ENCODE measurements around the gene BRINP1.
"Not testable (repeated sequence)": the region's sequence is repeated elsewhere in the genome, so short reads cannot be mapped to it uniquely, and the experiment has no call there.

The BRINP1 gene

GRCh38 chr9:119197893-119198607, 171.2 kb downstream of the BRINP1 start:
- no peak for DNase-seq (ENCODE audit: low read depth)

DNA sequence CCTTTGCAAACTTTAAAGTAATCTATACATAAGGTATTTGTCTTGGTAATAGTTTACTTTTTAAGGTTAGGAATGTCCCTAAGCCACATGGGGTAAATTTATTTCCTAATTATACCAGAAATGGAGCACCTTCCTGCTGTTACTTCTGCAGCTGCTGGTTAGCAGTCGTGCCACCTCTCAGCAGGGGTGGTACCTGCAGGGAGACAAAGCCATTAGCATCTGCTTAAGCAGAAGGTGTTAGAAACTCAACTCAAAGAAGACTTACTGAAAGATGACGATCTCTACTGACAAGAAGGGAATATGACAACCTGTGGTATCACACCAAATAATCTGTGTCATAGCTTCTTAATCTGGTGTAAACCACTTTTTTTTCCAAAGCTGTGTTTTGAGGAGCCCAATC, 173.7 kb downstream of the BRINP1 start:
- DNase-seq (ENCODE audit: low read depth): no peak

DNA sequence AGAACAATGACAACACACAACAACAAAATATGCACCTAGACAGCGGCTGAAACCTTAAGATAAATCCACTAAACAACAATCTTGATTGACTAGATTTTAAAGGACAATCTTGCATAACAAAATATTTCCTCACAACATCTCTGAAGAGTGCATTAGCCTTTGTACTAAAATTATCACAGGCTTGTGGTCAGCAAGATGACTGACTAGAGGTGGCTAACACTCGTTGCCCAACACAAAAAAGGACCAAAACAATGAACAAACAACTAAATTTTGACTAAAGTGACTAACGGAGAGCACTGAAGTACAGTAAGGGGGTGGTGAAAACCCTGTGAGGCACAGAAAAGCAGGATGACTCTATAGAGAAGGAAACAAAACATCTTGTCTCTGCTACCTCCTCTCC, 183.9 kb downstream of the BRINP1 start:
- no peak for DNase-seq (ENCODE audit: low read depth)

- DNase-seq (ENCODE audit: low read depth): no peak
These were observed 184.8 kb downstream of the BRINP1 start for GRCh38 chr9:119184265-119184936.

- DNase-seq (ENCODE audit: low read depth): no peak
These were observed 187.7 kb downstream of the BRINP1 start for GRCh38 chr9:119181561-119181960.

- no peak for DNase-seq (ENCODE audit: low read depth)
These were observed 188.3 kb downstream of the BRINP1 start for GRCh38 chr9:119180897-119181296.

GRCh38 chr9:119179701-119180100, 189.5 kb downstream of the BRINP1 start:
- DNase-seq (ENCODE audit: low read depth): no peak

DNA sequence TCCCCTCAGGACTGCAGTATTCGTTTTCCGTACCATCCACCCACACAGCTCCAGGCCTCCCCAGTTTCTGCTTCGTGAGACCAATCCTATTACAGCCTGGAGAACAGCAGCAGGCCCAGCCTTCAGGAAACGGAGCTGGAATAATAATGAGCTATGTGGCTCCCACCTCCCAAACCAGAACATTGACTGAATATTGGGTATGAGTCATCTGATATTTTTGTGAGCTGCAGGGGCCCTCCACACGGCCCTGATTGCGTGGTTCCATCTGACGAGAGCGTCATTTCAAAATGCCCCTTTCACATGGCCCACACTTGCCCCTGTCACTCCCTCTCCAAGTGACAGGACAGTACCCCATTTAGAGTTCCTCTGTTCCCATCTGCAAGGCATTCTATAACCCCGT, 192.0 kb downstream of the BRINP1 start:
- no peak for DNase-seq (ENCODE audit: low read depth)

GRCh38 chr9:119175581-119175980, 193.7 kb downstream of the BRINP1 start:
- no peak for DNase-seq (ENCODE audit: low read depth)

GRCh38 chr9:119169222-119169621, 200.0 kb downstream of the BRINP1 start:
- DNase-seq (ENCODE audit: low read depth): not testable (repeated sequence)

DNA sequence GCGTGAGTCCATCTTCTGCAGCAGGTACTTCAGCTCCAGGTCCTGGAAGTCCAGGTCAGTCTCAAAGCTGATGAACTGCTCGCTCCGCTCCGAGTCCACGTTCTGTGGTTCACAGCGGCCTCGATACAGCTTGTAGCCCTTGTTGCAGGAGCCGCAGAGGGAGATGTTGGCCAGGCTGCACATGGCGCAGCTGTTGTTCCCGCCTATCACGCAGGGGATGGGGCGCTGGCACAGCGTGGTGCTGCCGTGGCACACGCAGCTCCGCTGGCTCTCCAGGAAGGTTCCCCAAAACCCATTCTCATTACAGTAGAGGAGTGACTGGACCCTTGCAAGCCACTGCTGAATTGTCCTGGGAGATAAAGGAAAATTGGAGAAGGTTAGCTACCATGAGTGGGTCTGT, 201.4 kb downstream of the BRINP1 start:
- no peak for DNase-seq (ENCODE audit: low read depth)

- DNase-seq (ENCODE audit: low read depth): no peak
These were observed 202.0 kb downstream of the BRINP1 start for GRCh38 chr9:119167267-119167666.

DNA sequence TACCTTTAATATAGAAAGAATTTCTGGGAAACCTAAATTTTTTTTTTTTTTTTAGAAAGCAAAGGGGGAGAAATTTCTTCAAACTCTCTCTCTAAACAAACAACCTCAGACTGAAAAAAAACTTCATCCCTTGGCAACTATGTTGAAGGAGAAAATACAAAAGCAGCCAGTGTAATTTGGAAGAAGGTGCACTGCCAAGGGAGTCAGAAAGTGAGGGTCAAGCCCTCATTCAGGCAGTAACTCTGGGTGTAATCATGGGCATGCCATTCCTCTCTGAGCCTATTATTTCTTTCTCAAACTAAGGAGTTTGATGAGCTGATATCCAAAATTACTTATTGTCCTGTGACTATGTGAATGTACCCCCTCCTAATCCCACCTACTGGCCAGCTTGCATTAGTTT, 203.1 kb downstream of the BRINP1 start:
- DNase-seq (ENCODE audit: low read depth): no peak

DNA sequence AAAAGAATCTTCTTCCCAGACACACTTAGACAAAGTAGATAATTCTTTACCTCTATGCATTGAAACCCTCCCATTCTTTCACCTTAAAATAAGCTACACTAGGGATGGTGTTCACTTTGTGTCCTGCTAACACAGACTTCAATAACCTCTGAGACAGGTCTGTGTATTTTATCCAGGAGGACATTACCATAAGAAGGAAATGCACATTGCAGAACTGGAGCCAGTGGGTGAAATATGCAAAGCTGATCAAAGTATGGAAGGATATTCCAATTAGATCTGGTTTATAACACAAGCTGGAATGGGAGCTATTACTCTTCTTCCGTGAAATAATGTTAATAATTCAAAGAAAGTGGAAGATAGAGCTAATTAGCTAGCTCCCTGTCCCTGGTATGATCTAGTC, 204.1 kb downstream of the BRINP1 start:
- no peak for DNase-seq (ENCODE audit: low read depth)

DNA sequence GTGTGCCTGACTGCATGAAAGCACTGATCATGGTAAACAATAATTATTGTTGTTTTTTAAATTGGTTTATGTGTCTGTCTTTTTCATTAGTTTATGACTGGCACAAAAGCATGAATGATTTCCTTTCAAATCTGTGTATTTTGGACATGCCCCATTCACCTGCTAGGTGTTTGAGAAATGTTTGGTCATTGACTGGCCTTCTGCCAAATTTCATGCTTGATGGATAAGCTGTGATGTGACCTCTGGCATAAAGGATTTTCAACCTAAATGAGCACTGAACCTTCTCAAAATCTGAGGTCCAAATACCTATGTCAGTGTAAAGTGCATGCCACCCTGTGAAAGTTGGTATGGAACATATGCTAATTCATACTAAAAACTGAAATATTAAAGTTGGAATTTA, 204.5 kb downstream of the BRINP1 start:
- no peak for DNase-seq (ENCODE audit: low read depth)

DNA sequence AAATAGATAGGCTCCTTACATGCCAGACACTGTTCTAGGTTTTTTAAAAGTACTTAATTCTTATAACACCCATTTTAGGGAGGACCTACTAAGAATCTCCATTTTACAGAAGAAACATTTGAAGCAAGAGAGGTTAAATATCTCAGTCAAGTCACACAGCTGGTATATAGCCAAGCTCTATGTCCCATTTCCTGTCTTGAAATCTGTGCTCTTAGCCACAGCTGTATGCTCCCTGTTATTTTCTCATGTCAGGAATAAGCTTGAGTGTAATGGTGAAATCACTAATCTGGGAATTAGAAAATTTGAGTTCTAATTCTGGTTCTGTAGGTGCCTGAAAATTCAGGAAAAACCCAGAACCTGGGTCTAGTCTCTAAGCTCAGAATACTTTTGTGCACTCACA, 208.7 kb downstream of the BRINP1 start:
- DNase-seq (ENCODE audit: low read depth): no peak

GRCh38 chr9:119159386-119159785, 209.8 kb downstream of the BRINP1 start:
- DNase-seq (ENCODE audit: low read depth): no peak

DNA sequence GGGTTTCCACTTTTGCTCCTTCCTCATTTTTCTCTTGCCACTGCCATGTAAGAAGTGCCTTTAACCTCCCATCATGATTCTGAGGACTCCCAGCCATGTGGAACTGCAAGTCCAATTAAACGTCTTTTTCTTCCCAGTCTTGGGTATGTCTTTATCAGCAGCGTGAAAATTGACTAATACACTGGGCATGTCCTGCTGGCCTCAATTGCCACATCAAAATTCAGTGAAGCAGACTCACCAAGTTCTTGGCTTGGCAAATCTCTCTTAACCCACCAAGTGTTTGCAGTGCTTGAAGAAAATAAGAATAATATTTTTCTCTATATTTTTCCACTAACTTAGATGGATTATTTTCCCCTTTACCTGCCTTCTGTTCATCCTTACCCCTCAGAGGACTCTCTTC, 212.0 kb downstream of the BRINP1 start:
- DNase-seq (ENCODE audit: low read depth): no peak

DNA sequence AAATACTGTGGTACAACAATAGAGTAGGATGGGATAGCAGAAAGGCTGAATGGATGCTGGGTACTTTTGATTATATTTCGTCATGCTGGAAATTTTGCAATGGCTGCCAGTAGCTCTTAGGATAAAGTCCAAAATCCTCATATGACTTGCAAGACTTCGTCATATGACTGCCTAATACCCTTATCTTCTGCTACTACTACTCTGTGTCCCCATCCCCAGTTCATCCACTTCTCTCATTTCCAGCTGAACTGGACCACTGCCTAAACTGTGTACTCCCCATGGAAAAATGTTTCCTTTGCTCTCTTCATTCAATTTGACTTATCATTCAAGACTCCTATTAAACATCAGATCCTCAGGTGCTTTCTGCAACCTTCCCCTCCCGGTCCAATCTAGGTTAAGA, 212.9 kb downstream of the BRINP1 start:
- DNase-seq (ENCODE audit: low read depth): no peak

- no peak for DNase-seq (ENCODE audit: low read depth)
These were observed 214.7 kb downstream of the BRINP1 start for GRCh38 chr9:119154527-119154926.

GRCh38 chr9:119153402-119153801, 215.8 kb downstream of the BRINP1 start:
- no peak for DNase-seq (ENCODE audit: low read depth)

GRCh38 chr9:119148855-119149254, 220.4 kb downstream of the BRINP1 start:
- no peak for DNase-seq (ENCODE audit: low read depth)

GRCh38 chr9:119137479-119137878, 231.8 kb downstream of the BRINP1 start:
- no peak for DNase-seq (ENCODE audit: low read depth)

DNA sequence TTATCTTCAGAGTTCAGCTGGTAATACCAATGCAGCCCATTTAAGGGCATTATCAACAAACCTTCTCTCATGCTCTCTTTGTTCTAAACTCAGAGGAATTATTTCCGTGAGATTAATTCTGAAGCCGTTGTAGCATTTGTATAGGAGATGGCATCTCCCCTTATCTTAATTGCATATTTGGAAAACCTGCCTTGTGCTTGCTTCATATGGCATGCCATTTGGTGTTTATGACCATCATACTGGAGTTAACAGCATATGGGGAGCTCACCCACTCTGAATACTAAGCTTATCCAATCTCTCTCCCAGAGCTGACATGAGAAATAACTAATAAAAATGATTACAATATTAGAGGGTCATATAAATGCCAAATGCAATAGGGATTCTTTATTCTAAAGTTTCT, 243.2 kb downstream of the BRINP1 start:
- no peak for DNase-seq (ENCODE audit: low read depth)

All from activated T-cell treated with anti-CD3 and anti-CD28 coated beads for 48 hours (primary cell).